Fibroblast of skin of left quadriceps (primary cell): ENCODE results near the gene ZMYM2.

Experiments
- DNase-seq, 2 experiments: peaks; one replicate each; pipeline ENCODE4 v3.0.0-alpha.2; 2013; ENCODE audit warnings: low read depth in 2 of 2

Gene ZMYM2

GRCh38 chr13:20102525-20103180 is 144.1 kb downstream of the ZMYM2 start:
- no peak for DNase-seq

- DNase-seq = no peak
These were observed 146.7 kb downstream of the ZMYM2 start for GRCh38 chr13:20105161-20105689.

GRCh38 chr13:20106742-20107141 is 148.2 kb downstream of the ZMYM2 start:
- no peak for DNase-seq

GRCh38 chr13:20109037-20109436 is 150.5 kb downstream of the ZMYM2 start:
- no peak for DNase-seq

GRCh38 chr13:20114066-20114610 is 155.6 kb downstream of the ZMYM2 start:
- DNase-seq = no peak

GRCh38 chr13:20116213-20116612 is 157.7 kb downstream of the ZMYM2 start:
- no peak for DNase-seq

GRCh38 chr13:20118268-20119140 is 160.0 kb downstream of the ZMYM2 start:
- no peak for DNase-seq

GRCh38 chr13:20119960-20120359 is 161.4 kb downstream of the ZMYM2 start:
- DNase-seq = no peak

GRCh38 chr13:20121159-20121525 is 162.6 kb downstream of the ZMYM2 start:
- no peak for DNase-seq

- no peak for DNase-seq
These were observed 165.8 kb downstream of the ZMYM2 start for GRCh38 chr13:20124303-20124702.

GRCh38 chr13:20125129-20125782 is 166.7 kb downstream of the ZMYM2 start:
- no peak for DNase-seq

GRCh38 chr13:20125783-20126165 is 167.2 kb downstream of the ZMYM2 start:
- no peak for DNase-seq

GRCh38 chr13:20126541-20127261 is 168.2 kb downstream of the ZMYM2 start:
- DNase-seq = no peak

- DNase-seq = no peak
These were observed 168.7 kb downstream of the ZMYM2 start for GRCh38 chr13:20127262-20127561.

- DNase-seq = no peak
These were observed 169.3 kb downstream of the ZMYM2 start for GRCh38 chr13:20127562-20128458.

GRCh38 chr13:20128459-20128931 is 170.0 kb downstream of the ZMYM2 start:
- no peak for DNase-seq

GRCh38 chr13:20129076-20129475 is 170.5 kb downstream of the ZMYM2 start:
- no peak for DNase-seq

- DNase-seq = no peak
These were observed 171.5 kb downstream of the ZMYM2 start for GRCh38 chr13:20130012-20130411.

- no peak for DNase-seq
These were observed 172.1 kb downstream of the ZMYM2 start for GRCh38 chr13:20130652-20131051.

GRCh38 chr13:20131057-20131832 is 172.7 kb downstream of the ZMYM2 start:
- DNase-seq = no peak
